Common myeloid progenitor, CD34-positive (primary cell): ENCODE measurements around the gene GDF2.

ENCODE experiments used
- CTCF ChIA-PET: fragments of 350-600 bp; sonication (Branson Sonifier 250); formaldehyde crosslinking; loops from one replicate; lab custom pipeline; 2021; ENCODE audit warnings: antibody characterized with exemption; lab: Charles Lee
- POLR2A ChIA-PET: fragments of 350-600 bp; sonication (Branson Sonifier 250); formaldehyde crosslinking; loops from one replicate; lab custom pipeline; 2021; ENCODE audit warnings: antibody characterized with exemption; lab: Charles Lee
- DNase-seq, 3 donors: peaks; one replicate each; pipeline versions ENCODE4 v3.0.0 to v3.0.0-alpha.2; 2013
- H3K27ac ChIP-seq, 2 experiments: 1 replicate in 1 of 2; 2 replicates in 1 of 2; pipeline ENCODE4 v1.7.0; 2013; ENCODE audit warnings: inconsistent platforms in 2 of 2, low read length in 2 of 2, mild to moderate bottlenecking in 2 of 2, low read depth in 1 of 2, moderate library complexity in 1 of 2; ENCODE audit not compliant: severe bottlenecking in 2 of 2, insufficient read depth in 1 of 2, poor library complexity in 1 of 2
- H3K27me3 ChIP-seq, 5 experiments: replicated peaks in 2 of 5; 1 replicate in 3 of 5; 2 replicates in 2 of 5; pipeline versions ENCODE4 v1.6.1 to v1.7.0; 2013; ENCODE audit warnings: low read length in 4 of 5, mild to moderate bottlenecking in 2 of 5, moderate library complexity in 2 of 5, inconsistent platforms in 1 of 5; ENCODE audit not compliant: insufficient read depth in 5 of 5, control insufficient read depth in 4 of 5
- H3K36me3 ChIP-seq, 4 experiments: 1 replicate in 2 of 4; 2 replicates in 2 of 4; pipeline versions ENCODE4 v1.6.1 to v1.7.0; 2013; ENCODE audit warnings: low read length in 3 of 4, control low read depth in 1 of 4, mild to moderate bottlenecking in 1 of 4; ENCODE audit not compliant: control insufficient read depth in 4 of 4, insufficient read depth in 4 of 4
- H3K4me1 ChIP-seq, 4 experiments: 1 replicate in 3 of 4; 2 replicates in 1 of 4; pipeline versions ENCODE4 v1.6.1 to v1.7.1; 2013; ENCODE audit warnings: low read length in 3 of 4, mild to moderate bottlenecking in 3 of 4, control low read depth in 1 of 4, inconsistent platforms in 1 of 4, moderate library complexity in 1 of 4; ENCODE audit not compliant: control insufficient read depth in 4 of 4, insufficient read depth in 4 of 4; ENCODE audit errors: control extremely low read depth in 1 of 4
- H3K4me3 ChIP-seq, 7 experiments: 1 replicate in 4 of 7; 2 replicates in 3 of 7; pipeline versions ENCODE4 v1.5.1 to v1.7.0; 2013; ENCODE audit warnings: mild to moderate bottlenecking in 7 of 7, low read length in 6 of 7, moderate library complexity in 6 of 7, inconsistent platforms in 2 of 7, low read depth in 2 of 7, control low read depth in 1 of 7; ENCODE audit not compliant: insufficient read depth in 4 of 7, control insufficient read depth in 1 of 7; ENCODE audit errors: extremely low read depth in 1 of 7
- H3K9me3 ChIP-seq, 5 experiments: 1 replicate in 4 of 5; 2 replicates in 1 of 5; pipeline versions ENCODE4 v1.6.1 to v1.7.1; 2013; ENCODE audit warnings: low read length in 4 of 5, mild to moderate bottlenecking in 2 of 5, inconsistent platforms in 1 of 5, low read depth in 1 of 5, moderate library complexity in 1 of 5; ENCODE audit not compliant: control insufficient read depth in 4 of 5, insufficient read depth in 2 of 5; ENCODE audit errors: control extremely low read depth in 1 of 5
- WGBS: methylation state at CpG from one replicate; pipeline ENCODE4 v1.1.5; 2013; ENCODE audit not compliant: insufficient coverage; 5-methylcytosine and 5-hydroxymethylcytosine counted together

The GDF2 gene

DNA sequence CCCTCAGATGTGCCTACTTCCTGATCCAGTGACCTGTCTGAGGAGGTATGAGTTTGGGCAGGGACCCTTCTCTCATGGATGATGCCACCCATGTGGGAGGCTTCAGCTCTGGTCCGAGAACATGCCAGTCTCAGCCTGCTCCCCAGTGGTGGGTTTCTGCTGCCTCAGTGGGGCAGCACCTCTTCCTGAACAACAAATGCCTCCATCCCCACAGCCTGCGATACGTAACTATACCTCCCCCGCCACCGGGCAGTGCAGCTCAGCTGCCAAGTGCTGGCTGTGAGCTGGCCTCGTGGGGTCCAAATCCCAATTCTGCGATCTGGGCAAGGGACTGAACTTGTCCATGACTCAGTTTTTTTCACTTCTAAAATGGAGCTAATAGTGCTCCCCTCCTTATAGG, 19.1 kb upstream of the GDF2 start:
- no peak overlapping the region for H3K27ac ChIP-seq
- ChIA-PET POLR2A (no interaction called here), CTCF (interaction anchor here (1.1 to 1.7 kb wide), 5 partner anchors 12 to 137 kb away, joined by 3 to 4 read pairs (median 3); no protein-coding TSS in a partner anchor)
- H3K4me3 ChIP-seq = no peak overlapping the region
- 96% methylated on average over 7 of the region's 7 CpGs for WGBS
- peaks cover 0 to 40% (median 25%) of the 10 kb centered on the region in 4 experiments for H3K4me1 ChIP-seq
- no peak for DNase-seq
- no peaks in the 10 kb centered on the region for H3K9me3 ChIP-seq
- H3K27me3 ChIP-seq = peaks cover 0 to 43% (median 35%) of the 10 kb centered on the region in 5 experiments
- H3K36me3 ChIP-seq = no peaks in the 10 kb centered on the region

DNA sequence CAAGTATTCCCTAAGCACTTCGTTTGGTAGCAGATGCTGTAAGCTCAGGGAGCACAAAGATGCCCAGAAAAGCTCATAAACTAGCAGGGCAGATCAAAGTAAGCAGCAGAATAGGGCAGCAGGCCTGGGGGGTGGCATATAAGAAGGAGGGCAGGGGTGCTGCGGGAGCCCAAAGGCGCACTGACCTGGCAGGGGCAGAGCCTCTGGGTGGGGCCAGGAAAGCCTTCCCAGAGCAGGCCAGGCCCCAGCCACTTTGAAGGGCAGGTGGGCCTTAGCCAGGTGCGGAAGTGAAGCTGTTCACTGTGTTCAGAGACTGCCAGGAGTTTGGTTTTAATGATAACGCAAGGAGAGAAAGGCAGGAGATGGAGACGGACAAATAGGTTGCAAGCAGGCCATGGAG, 18.4 kb upstream of the GDF2 start:
- Histone ChIP-seq H3K4me1 (peaks cover 0 to 40% (median 25%) of the 10 kb centered on the region in 4 experiments), H3K4me3 (no peak overlapping the region), H3K36me3 (no peaks in the 10 kb centered on the region), H3K27ac (no peak overlapping the region), H3K9me3 (no peaks in the 10 kb centered on the region), H3K27me3 (peaks cover 0 to 35% (median 33%) of the 10 kb centered on the region in 5 experiments)
- WGBS = 96% methylated on average over 6 of the region's 6 CpGs
- CTCF ChIA-PET = interaction anchor here (0.9 to 1.7 kb wide), 5 partner anchors 9 to 255 kb away, joined by 3 to 4 read pairs (median 4); no protein-coding TSS in a partner anchor
- POLR2A ChIA-PET = no interaction called here
- no peak for DNase-seq

DNA sequence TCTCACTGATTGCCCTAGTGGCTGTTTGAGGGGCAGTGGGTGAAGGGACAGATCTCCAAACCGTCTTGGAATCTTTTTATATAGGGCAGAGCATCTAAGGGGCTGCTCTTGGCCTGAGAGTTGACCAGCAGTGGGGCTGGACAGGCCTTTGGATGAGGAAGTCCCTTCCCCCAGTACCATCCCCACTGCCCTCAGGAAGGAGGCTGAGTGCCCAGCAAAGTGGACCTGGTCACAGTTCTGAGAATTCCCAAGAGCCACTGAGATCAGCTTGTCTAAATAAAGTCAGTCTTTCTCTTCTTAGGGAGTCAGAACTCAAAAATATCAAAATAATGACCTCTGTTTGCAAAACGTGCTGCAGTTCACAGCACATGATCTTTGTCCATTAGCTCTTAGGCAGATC, 16.7 kb upstream of the GDF2 start:
- ChIA-PET CTCF (interaction anchor here (1.0 to 2.9 kb wide), 5 partner anchors 8 to 258 kb away, joined by 3 to 15 read pairs (median 4); no protein-coding TSS in a partner anchor), POLR2A (no interaction called here)
- H3K27ac ChIP-seq = no peak overlapping the region
- peaks cover 0 to 32% (median 16%) of the 10 kb centered on the region in 4 experiments for H3K4me1 ChIP-seq
- WGBS = 65% methylated on average over 2 of the region's 2 CpGs
- H3K9me3 ChIP-seq = no peaks in the 10 kb centered on the region
- DNase-seq = no peak
- no peak overlapping the region for H3K4me3 ChIP-seq
- no peaks in the 10 kb centered on the region for H3K36me3 ChIP-seq
- peaks cover 0 to 29% (median 18%) of the 10 kb centered on the region in 5 experiments for H3K27me3 ChIP-seq

DNA sequence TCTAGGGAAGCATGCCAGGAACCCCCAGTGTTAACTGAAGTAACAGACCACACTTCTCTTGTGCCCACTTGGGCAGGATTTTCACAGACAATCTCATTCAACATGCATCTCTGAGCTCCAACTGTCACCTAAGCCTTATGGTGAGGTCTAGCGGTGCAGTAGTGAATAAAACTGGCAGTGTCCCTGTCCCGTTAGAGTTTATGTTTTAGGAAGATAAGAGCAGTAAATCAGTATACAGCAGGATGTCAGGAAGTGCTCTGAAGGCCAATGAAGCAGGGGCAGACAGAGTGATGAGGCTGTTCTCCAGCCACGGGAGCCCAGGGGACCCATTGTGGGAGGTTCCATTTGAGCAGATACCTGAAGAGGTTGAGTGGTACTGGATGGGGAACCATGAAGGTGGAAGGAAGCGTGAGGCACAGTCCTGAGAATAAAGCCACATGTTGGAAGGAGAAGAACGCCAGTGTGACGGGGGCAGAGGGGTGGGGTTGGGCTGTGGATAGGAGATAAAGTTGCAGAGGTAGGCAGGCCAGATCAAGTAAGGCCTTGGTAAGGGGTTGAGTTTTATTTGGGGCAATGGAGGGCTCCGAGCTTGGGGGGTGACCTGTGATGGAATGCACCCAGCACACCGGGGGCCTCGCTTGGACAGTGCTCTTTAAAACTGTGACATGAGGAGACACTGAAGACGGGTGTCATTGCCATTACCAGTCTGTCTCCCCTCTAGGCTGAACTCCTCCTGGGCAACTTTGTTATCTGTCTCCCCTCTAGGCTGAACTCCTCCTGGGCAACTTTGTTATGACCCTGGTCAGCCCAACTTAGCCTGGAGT, 15.7 kb upstream of the GDF2 start:
- Histone ChIP-seq H3K36me3 (no peaks in the 10 kb centered on the region), H3K27ac (no peak overlapping the region), H3K4me3 (no peak overlapping the region), H3K4me1 (peaks cover 0 to 30% (median 12%) of the 10 kb centered on the region in 4 experiments), H3K27me3 (peaks cover 0 to 23% (median 8%) of the 10 kb centered on the region in 5 experiments), H3K9me3 (no peaks in the 10 kb centered on the region)
- ChIA-PET POLR2A (no interaction called here), CTCF (interaction anchor here (1.0 to 2.9 kb wide), 6 partner anchors 9 to 259 kb away, joined by 3 to 15 read pairs (median 4); no protein-coding TSS in a partner anchor)
- 35% methylated on average over 9 of the region's 10 CpGs for WGBS
- DNase-seq = peak; percentile 41 to 93 (median 88)

DNA sequence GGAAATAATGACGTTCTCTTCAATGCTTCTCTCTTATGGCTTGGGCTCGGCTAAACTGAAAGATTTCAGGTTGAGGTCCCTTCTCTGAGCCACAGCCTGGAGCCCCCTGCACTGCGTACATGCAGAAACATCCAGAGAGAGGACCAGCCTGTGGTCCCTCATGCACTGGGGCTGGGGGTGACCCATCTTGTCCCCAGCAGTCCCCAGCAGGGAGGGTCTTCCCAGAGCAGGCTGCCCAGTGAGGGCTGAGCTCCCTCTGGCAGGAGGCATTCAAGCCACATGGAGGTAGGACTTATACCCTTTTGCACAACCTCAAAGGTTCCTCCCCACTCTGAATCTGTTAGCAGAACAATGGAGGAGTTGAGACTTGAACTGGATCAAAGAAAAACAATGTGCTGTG, 14.9 kb upstream of the GDF2 start:
- CTCF ChIA-PET = interaction anchor here (1.7 to 9.9 kb wide), 3 partner anchors 24 to 261 kb away, joined by 4 to 183 read pairs (median 9); no protein-coding TSS in a partner anchor
- Histone ChIP-seq H3K36me3 (no peaks in the 10 kb centered on the region), H3K27me3 (peaks cover 0 to 16% (median 2%) of the 10 kb centered on the region in 5 experiments), H3K4me1 (peaks cover 0 to 35% (median 13%) of the 10 kb centered on the region in 4 experiments), H3K9me3 (no peaks in the 10 kb centered on the region), H3K4me3 (no peak overlapping the region), H3K27ac (no peak overlapping the region)
- DNase-seq = no peak
- POLR2A ChIA-PET = no interaction called here
- 83% methylated on average over 2 of the region's 3 CpGs for WGBS

DNA sequence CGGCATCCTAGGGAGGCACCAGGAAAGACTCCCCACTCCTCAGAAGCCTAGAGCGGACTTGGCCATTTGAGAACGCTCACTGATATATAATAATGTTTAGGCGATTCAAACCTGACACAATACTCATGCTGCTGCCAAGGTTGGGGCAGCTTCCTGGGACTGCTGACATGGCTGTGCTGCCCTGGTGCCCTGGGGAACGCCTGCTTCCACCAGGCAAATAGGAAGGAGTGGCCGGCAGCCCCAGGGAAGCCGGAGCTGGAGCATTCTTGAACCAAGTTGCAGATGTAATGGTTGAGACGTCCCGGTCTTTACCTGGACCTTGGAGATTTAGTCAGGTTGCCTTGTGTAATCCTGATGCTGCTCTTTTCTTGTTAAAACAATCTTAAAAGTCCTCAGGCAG, 13.5 kb upstream of the GDF2 start:
- Histone ChIP-seq H3K9me3 (no peaks in the 10 kb centered on the region), H3K36me3 (no peaks in the 10 kb centered on the region), H3K4me1 (peaks cover 0 to 35% (median 13%) of the 10 kb centered on the region in 4 experiments), H3K4me3 (no peak overlapping the region), H3K27me3 (peaks cover 0 to 10% (median 0%) of the 10 kb centered on the region in 5 experiments), H3K27ac (no peak overlapping the region)
- POLR2A ChIA-PET = no interaction called here
- CTCF ChIA-PET = interaction anchor here (1.5 to 9.9 kb wide), 4 partner anchors 26 to 286 kb away, joined by 3 to 183 read pairs (median 4); no protein-coding TSS in a partner anchor
- 95% methylated on average over 8 of the region's 9 CpGs for WGBS
- no peak for DNase-seq
